GM21381 (cell line): ENCODE data around the gene EMILIN1.
"Not testable (repeated sequence)": the region's sequence is repeated elsewhere in the genome, so short reads cannot be mapped to it uniquely, and the experiment has no call there.

Source experiments
- ATAC-seq: cut with Tn5 transposase; IDR thresholded peaks from one replicate; pipeline ENCODE4 v1.9.1; 2021; ENCODE audit warnings: mild to moderate bottlenecking, moderate library complexity; ENCODE audit not compliant: unreplicated experiment

Gene EMILIN1

DNA sequence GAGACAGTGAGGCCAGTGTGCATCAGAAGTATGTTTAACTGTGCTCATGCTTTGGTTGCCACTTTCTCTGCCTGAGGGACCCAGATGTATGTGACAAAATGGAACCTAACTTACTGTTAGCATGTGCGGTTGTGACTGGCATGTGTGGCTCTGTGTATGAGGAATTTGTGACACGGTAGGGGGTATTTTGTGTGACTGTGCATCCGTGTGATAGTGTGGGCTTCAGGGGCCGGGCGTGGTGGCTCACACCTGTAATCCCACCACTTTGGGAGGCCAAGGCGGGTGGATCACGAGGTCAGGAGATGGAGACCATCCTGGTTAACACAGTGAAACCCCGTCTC is 40.9 kb downstream of the EMILIN1 start:
- ATAC-seq: not testable (repeated sequence)

GRCh38 chr2:27121906-27122305 is 43.5 kb downstream of the EMILIN1 start:
- no peak for ATAC-seq

GRCh38 chr2:27122791-27123190 is 44.4 kb downstream of the EMILIN1 start:
- ATAC-seq: no peak

- ATAC-seq: peak; percentile 61
Observed at GRCh38 chr2:27123302-27124150, 45.1 kb downstream of the EMILIN1 start, which contains the start of gene ABHD1. Gene ABHD1 (plus strand): TSS chr2:27123815. CDS start chr2:27123949, 134 bp downstream.

- ATAC-seq: no peak
Observed at GRCh38 chr2:27125104-27125503, 46.7 kb downstream of the EMILIN1 start.

GRCh38 chr2:27126252-27126710 is 47.9 kb downstream of the EMILIN1 start:
- no peak for ATAC-seq

GRCh38 chr2:27127883-27128667 is 49.7 kb downstream of the EMILIN1 start:
- no peak for ATAC-seq

GRCh38 chr2:27128668-27129571 is 50.5 kb downstream of the EMILIN1 start:
- no peak for ATAC-seq

- ATAC-seq: no peak
Observed at GRCh38 chr2:27130396-27130795, 52.0 kb downstream of the EMILIN1 start.

DNA sequence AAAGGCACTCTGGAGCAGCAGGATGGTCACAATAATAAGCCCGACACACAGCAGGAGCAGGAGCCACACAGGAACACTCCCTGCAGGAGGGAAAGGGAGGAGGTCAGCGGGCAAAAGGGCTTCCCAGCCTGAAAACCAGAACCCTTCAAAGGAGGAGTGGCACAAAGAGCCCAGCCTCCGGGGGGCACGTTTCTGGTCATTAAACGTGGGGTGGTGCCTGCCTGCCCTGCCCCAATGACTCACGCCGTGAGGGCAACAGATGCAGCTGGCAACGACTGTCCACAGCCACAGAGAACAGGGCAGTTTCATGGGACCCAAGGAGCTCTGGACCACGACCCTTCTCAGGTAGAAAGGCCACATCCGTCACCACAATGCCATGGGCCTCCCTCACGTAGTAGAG is 53.0 kb downstream of the EMILIN1 start:
- ATAC-seq: no peak

GRCh38 chr2:27133195-27133875 is 54.9 kb downstream of the EMILIN1 start:
- no peak for ATAC-seq

DNA sequence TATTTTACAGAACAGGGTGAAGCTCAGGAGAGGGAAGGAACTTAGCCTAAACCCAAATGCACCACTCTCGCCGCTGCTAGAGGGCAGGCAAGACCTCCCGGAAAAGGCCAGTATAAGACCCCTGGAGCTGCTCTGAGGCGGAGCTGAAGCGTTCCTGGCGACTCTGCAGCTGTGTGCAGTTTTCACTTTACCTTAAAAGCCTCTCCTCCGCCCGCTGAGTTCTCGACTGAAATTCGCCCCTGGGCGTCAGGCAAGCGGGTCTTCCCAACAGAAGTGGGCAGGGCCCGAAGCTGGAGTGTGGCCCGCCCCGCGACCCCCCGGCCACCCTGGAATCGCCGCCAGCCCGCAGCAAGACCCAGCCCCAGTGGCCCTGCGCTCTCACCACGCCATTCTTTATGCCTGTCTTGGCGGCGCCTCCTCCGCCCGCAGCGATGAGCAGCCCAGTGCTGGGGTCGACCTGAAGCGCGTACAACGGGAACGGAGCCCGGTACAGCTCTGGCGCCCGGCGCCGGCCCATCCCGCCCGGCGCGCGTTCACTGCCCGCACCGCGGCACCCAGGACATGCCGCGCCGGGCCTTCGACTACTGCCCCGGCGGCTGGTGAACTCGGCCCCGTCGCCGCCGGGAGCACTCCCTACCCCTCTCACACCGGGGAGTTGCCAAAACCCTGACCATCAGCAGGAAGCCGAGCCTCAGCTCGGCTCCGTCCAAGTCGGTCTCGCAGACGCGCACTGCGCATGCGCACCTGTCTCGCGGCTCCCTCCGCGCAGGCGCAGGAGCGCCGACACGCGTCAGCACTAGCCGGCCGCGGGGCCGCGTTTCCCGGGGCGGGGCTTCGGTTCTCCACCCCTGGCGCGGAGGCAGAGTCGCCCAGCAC is 55.7 kb downstream of the EMILIN1 start, which contains the start of gene PREB:
TSS of gene PREB (minus strand) at position 732 of the 876 bp plus-strand sequence. CDS start at position 517, 215 bp downstream.
- peak; percentile 88 for ATAC-seq

DNA sequence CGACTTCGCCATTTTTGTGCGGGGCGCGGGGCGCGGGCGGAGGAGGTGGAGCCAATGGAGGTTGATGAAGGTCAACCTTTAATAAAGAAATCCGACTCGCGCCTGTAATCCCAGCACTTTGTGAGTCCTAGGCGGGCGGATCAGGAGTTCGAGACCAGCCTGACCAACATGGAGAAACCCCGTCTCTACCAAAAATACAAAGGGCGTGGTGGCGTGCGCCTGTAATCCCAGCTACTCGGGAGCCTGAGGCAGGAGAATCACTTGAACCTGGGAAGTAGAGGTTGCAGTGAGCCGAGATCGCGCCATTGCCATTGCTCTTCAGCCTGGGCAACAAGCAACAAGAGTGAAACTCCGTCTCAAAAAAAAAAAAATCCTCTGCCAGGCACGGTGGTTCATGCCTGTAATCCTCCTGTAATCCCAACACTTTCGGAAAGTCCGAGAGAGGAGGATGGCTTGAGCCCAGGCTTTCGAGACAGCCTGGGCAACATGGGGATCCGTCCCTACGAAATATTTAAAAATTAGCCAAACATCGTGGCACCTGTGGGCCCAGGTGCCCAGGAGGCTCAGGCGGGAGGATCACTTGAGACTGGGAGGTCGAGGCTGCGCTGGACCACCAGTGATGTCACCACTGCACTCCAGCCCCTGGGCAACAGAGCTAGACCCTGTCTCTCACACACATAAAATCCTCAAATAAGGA is 56.5 kb downstream of the EMILIN1 start:
- ATAC-seq: no peak

DNA sequence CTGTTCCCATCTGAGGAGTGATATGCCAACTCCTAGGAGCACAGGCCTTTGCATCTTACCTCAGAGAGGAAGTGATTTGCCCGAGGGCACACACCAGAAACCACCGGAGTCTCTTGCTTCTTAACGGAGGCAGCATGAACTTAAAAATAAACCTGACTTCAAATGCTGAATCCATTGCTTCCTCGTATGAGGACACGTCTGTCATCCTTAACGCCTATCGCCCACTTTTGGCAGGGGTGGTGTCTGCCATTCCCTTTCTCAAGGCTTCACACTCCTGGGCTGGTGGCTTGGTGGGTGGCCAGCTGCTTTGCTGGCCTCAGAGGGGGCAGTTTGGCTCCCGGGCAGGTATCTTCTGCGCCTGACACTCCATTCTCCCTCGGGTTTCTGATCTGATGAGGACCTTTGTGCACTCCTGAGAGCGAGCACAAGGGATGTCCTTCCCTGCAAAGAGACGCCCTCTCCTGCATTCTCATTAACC is 57.1 kb downstream of the EMILIN1 start:
- ATAC-seq: no peak
